PC-9 (cell line): ENCODE data around the gene TSPAN32. TPM values are rescaled to one million over a fixed set of nuclear protein-coding genes. Genes with fewer than 3 reads are reported as not detected.

ENCODE experiments used
- BruUV-seq: library from RNA; stranded (reverse); fragments of 400-500 nt; replicated peaks from 2 replicates; lab custom pipeline; 2021; lab: Mats Ljungman, UMichigan
- CTCF ChIA-PET: fragments of 300-600 bp; sonication (Branson Sonifier 250); formaldehyde crosslinking; loops from one replicate; lab custom pipeline; 2022; ENCODE audit warnings: antibody characterized with exemption; lab: Charles Lee
- POLR2A ChIA-PET: fragments of 300-600 bp; sonication (Branson Sonifier 250); formaldehyde crosslinking; loops from one replicate; lab custom pipeline; 2022; ENCODE audit warnings: antibody characterized with exemption; ENCODE audit not compliant: unreplicated experiment; lab: Charles Lee
- DNase-seq, 2 experiments: peaks; one replicate each; pipeline versions ENCODE4 v3.0.0 to v3.0.0-alpha.2; 2015 to 2022; ENCODE audit warnings: mixed read lengths in 1 of 2
- H2AFZ ChIP-seq: fragments of 200-600 bp; sonication (generic); 2 replicates; pipeline ENCODE4 v1.8.1; 2017; ENCODE audit warnings: antibody characterized with exemption
- H3F3A ChIP-seq: fragments of 200-600 bp; sonication (generic); 2 replicates; pipeline ENCODE4 v1.8.1; 2017; ENCODE audit warnings: antibody characterized with exemption, mild to moderate bottlenecking, low read depth; ENCODE audit not compliant: insufficient read depth
- H3K27ac ChIP-seq: fragments of 200-600 bp; sonication (generic); 2 replicates; pipeline ENCODE4 v1.6.1; 2016; ENCODE audit warnings: mixed run types
- H3K27me3 ChIP-seq: fragments of 200-600 bp; sonication (generic); 2 replicates; pipeline ENCODE4 v1.6.1; 2016; ENCODE audit warnings: low read depth, mixed run types; ENCODE audit not compliant: insufficient read depth
- H3K36me3 ChIP-seq: fragments of 200-600 bp; sonication (generic); 2 replicates; pipeline ENCODE4 v1.6.1; 2016; ENCODE audit warnings: low read depth, mixed run types
- H3K4me1 ChIP-seq: fragments of 200-600 bp; sonication (generic); replicated peaks from 2 replicates; pipeline ENCODE4 v1.6.1; 2016; ENCODE audit warnings: mixed run types; ENCODE audit not compliant: insufficient read depth
- H3K4me2 ChIP-seq: fragments of 200-600 bp; sonication (generic); 2 replicates; pipeline ENCODE4 v1.6.1; 2017; ENCODE audit warnings: mixed run types
- H3K4me3 ChIP-seq: fragments of 200-600 bp; sonication (generic); 2 replicates; pipeline ENCODE4 v1.6.1; 2016; ENCODE audit warnings: mixed run types
- H3K79me2 ChIP-seq: fragments of 200-600 bp; sonication (generic); 2 replicates; pipeline ENCODE4 v1.6.1; 2017; ENCODE audit warnings: low read depth, mixed run types
- H3K9me2 ChIP-seq: fragments of 200-600 bp; sonication (generic); 2 replicates; pipeline ENCODE4 v1.8.1; 2017; ENCODE audit warnings: mild to moderate bottlenecking; ENCODE audit not compliant: insufficient read depth
- H3K9me3 ChIP-seq: fragments of 200-600 bp; sonication (generic); 2 replicates; pipeline ENCODE4 v1.8.1; 2016; ENCODE audit warnings: low read depth; ENCODE audit not compliant: insufficient read depth
- H4K20me1 ChIP-seq: fragments of 200-600 bp; sonication (generic); 2 replicates; pipeline ENCODE4 v1.8.1; 2017; ENCODE audit not compliant: insufficient read depth
- CTCF ChIP-seq: fragments of 200-600 bp; sonication (generic); conservative IDR thresholded peaks from 2 replicates; pipeline ENCODE4 v1.6.1; 2017; ENCODE audit warnings: mixed run types, antibody characterized with exemption, mild to moderate bottlenecking, moderate library complexity
- EZH2 ChIP-seq: fragments of 200-600 bp; sonication (generic); IDR thresholded peaks from 2 replicates; pipeline ENCODE4 v1.8.0; 2017; ENCODE audit warnings: antibody characterized with exemption, low read depth
- intact Hi-C: fragments of 100-400 bp; cut with micrococcal nuclease; formaldehyde crosslinking; loops from one replicate; pipeline ENCODE4 v1.10.0; 2022; ENCODE audit not compliant: unreplicated experiment
- total RNA-seq: library from RNA; stranded (reverse); gene quantifications from 2 replicates; pipeline ENCODE4 v1.2.3, GENCODE V29; 2021

Gene TSPAN32
- total RNA-seq, 1 experiment from 2014 or later, result not detected

DNA sequence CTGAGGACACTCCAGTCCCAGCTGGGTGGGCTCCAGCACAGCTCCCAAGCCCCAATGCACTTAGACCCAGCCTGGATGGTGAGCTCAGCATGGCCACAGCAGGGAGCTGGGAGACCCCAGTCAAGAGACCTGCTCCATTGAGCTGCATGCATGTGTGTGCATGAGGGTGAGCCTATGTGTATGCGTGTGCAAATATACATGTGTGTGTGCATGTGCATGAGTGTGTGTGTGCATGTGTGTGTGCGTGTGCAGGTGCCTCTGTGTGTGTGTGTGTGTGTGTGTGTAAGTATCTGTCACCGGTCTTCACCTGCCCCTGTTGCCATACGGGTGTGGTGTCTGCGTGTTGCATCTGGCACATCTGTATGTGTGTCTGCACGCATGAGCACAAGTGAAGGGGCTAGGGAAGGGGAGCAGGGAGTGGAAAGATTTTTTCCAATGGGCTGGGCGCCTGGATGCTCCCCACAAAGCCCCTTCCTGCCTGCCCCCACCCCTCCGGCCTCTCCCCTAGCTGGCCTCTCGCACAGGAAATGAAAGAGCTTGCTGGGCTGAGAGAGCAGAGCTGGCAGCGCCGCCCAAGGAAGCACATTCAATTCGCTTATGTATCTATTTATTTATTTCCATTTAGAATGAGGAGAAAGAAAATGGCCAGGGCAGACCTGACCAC, 4.1 kb downstream of the TSPAN32 start:
- H3K9me2 ChIP-seq, result no peaks in the 10 kb centered on the region
- H3K4me2 ChIP-seq, result no peak overlapping the region
- CTCF ChIA-PET, result interaction anchor here (0.6 to 3.3 kb wide), 3 partner anchors 114 to 227 kb away, joined by 3 to 29 read pairs (median 3); no protein-coding TSS in a partner anchor
- H3K79me2 ChIP-seq, result no peaks in the 10 kb centered on the region
- BruUV-seq, result no TSS peak
- H3F3A ChIP-seq, result no peaks in the 10 kb centered on the region
- TF ChIP-seq EZH2, result no peak
- H4K20me1 ChIP-seq, result no peaks in the 10 kb centered on the region
- H3K9me3 ChIP-seq, result no peaks in the 10 kb centered on the region
- intact Hi-C loops, result loop anchor here (1.0 kb wide), 3 partner anchors 93 to 225 kb away; no protein-coding TSS in a partner anchor
- no peak overlapping the region for H3K27ac ChIP-seq
- POLR2A ChIA-PET, result interaction anchor here (0.5 to 0.7 kb wide), 2 partner anchors 229 to 476 kb away, joined by 5 to 8 read pairs; no protein-coding TSS in a partner anchor
- H2AFZ ChIP-seq, result no peak overlapping the region
- no peaks in the 10 kb centered on the region for H3K36me3 ChIP-seq
- no peak for DNase-seq
- H3K4me1 ChIP-seq, result no peaks in the 10 kb centered on the region
- H3K27me3 ChIP-seq, result no peaks in the 10 kb centered on the region
- H3K4me3 ChIP-seq, result no peak overlapping the region

DNA sequence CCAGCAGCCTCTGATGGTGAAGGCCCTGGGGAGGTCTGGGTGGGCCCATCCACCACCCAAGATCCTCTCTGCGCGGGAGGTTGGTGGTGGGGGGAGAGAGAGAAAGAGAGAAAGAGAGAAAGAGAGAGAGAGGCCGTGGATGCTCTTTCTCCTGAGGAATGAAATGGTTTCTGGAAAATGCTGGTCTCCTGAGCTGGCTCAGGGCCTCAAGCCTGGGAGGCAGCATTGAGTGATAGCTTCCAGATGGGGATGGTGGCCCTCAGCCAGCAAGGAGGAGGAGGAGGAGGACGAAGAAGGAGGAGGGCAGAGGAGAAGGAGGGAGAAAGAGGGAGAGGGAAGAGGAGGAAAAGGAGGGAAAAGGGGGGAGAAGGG, 4.6 kb downstream of the TSPAN32 start:
- no peaks in the 10 kb centered on the region for H3F3A ChIP-seq
- H3K4me3 ChIP-seq, result no peak overlapping the region
- ChIA-PET POLR2A (interaction anchor here (0.5 to 0.7 kb wide), 2 partner anchors 229 to 476 kb away, joined by 5 to 8 read pairs; no protein-coding TSS in a partner anchor), CTCF (interaction anchor here (3.3 kb wide), 1 partner anchor 113 kb away, joined by 29 read pairs; no protein-coding TSS in a partner anchor)
- no peaks in the 10 kb centered on the region for H3K36me3 ChIP-seq
- H3K9me2 ChIP-seq, result no peaks in the 10 kb centered on the region
- no peaks in the 10 kb centered on the region for H3K9me3 ChIP-seq
- no peak overlapping the region for H2AFZ ChIP-seq
- H3K79me2 ChIP-seq, result no peaks in the 10 kb centered on the region
- no peaks in the 10 kb centered on the region for H3K4me1 ChIP-seq
- no TSS peak for BruUV-seq
- H3K27ac ChIP-seq, result no peak overlapping the region
- no peak overlapping the region for H3K4me2 ChIP-seq
- no peaks in the 10 kb centered on the region for H3K27me3 ChIP-seq
- TF ChIP-seq CTCF (no peak), EZH2 (no peak)
- intact Hi-C loops, result no loop called here
- DNase-seq, result no peak
- no peaks in the 10 kb centered on the region for H4K20me1 ChIP-seq

- TF ChIP-seq EZH2 (no peak), CTCF (no peak)
- no TSS peak for BruUV-seq
- Histone ChIP-seq H4K20me1 (no peaks in the 10 kb centered on the region), H3K4me2 (no peak overlapping the region), H3K4me1 (peaks cover 5% of the 10 kb centered on the region), H3K9me3 (no peaks in the 10 kb centered on the region), H3K4me3 (no peak overlapping the region), H3K27ac (no peak overlapping the region), H3K79me2 (no peaks in the 10 kb centered on the region), H2AFZ (no peak overlapping the region), H3K9me2 (no peaks in the 10 kb centered on the region), H3K36me3 (no peaks in the 10 kb centered on the region), H3K27me3 (no peaks in the 10 kb centered on the region), H3F3A (no peaks in the 10 kb centered on the region)
- POLR2A ChIA-PET, result no interaction called here
- DNase-seq, result no peak
- intact Hi-C loops, result no loop called here
- CTCF ChIA-PET, result interaction anchor here (0.6 to 3.3 kb wide), 2 partner anchors 113 to 586 kb away, joined by 7 to 29 read pairs; no protein-coding TSS in a partner anchor
Observed at GRCh38 chr11:2306877-2307500, 5.2 kb downstream of the TSPAN32 start.
